CD14-positive monocyte (primary cell): ENCODE measurements around the gene FBN1. TPM values are rescaled to one million over a fixed set of nuclear protein-coding genes. Genes with fewer than 3 reads are reported as not detected.
A peak's percentile ranks its signal among the peaks of the same experiment; 100 is the strongest.

Experiments used
- DNase-seq, 3 donors: peaks; one replicate each; pipeline ENCODE4 v3.0.0-alpha.2; 2011 to 2022
- H2AFZ ChIP-seq: 2 replicates; pipeline ENCODE4 v1.6.0; 2012; ENCODE audit warnings: mild to moderate bottlenecking, low read depth, low read length, inconsistent platforms; ENCODE audit not compliant: insufficient read depth, poor library complexity, severe bottlenecking
- H3K27ac ChIP-seq, 2 donors: 1 replicate in 1 of 2; 2 replicates in 1 of 2; pipeline ENCODE4 v1.5.1; 2012 to 2013; ENCODE audit warnings: low read length in 2 of 2, control low read depth in 1 of 2, inconsistent platforms in 1 of 2, low read depth in 1 of 2, mild to moderate bottlenecking in 1 of 2
- H3K27me3 ChIP-seq, 2 donors: one replicate each; pipeline versions ENCODE4 v1.6.0 to v1.6.1; 2011 to 2013; ENCODE audit warnings: low read length in 2 of 2; ENCODE audit not compliant: control insufficient read depth in 2 of 2, insufficient read depth in 2 of 2
- H3K36me3 ChIP-seq, 2 donors: replicated peaks in 1 of 2; 1 replicate in 1 of 2; 2 replicates in 1 of 2; pipeline versions ENCODE4 v1.5.1 to v1.6.1; 2012 to 2013; ENCODE audit warnings: low read length in 2 of 2, control low read depth in 1 of 2, inconsistent platforms in 1 of 2, mild to moderate bottlenecking in 1 of 2; ENCODE audit not compliant: insufficient read depth in 2 of 2, control insufficient read depth in 1 of 2
- H3K4me1 ChIP-seq, 2 donors: 1 replicate in 1 of 2; 2 replicates in 1 of 2; pipeline versions ENCODE4 v1.5.1 to v1.6.1; 2012 to 2013; ENCODE audit warnings: low read length in 2 of 2, control low read depth in 1 of 2, inconsistent platforms in 1 of 2, mild to moderate bottlenecking in 1 of 2, moderate library complexity in 1 of 2; ENCODE audit not compliant: insufficient read depth in 2 of 2, control insufficient read depth in 1 of 2
- H3K4me2 ChIP-seq: replicated peaks from 2 replicates; pipeline ENCODE3; 2012; ENCODE audit warnings: low read length, moderate library complexity, mild to moderate bottlenecking; ENCODE audit not compliant: poor library complexity, severe bottlenecking; ENCODE audit errors: extremely low read depth
- H3K4me3 ChIP-seq, 3 experiments: fragments of 200-600 bp in 1 of 3; sonication (generic) in 1 of 3; replicated peaks in 1 of 3; 1 replicate in 2 of 3; 2 replicates in 1 of 3; pipeline ENCODE4 v1.5.1; 2011 to 2013; ENCODE audit warnings: low read length in 3 of 3, mild to moderate bottlenecking in 3 of 3, control low read depth in 2 of 3, low read depth in 2 of 3, inconsistent platforms in 1 of 3, moderate library complexity in 1 of 3
- H3K79me2 ChIP-seq: 2 replicates; pipeline ENCODE4 v1.6.0; 2012; ENCODE audit warnings: mild to moderate bottlenecking, control low read depth, inconsistent platforms, low read length, moderate library complexity; ENCODE audit not compliant: insufficient read depth
- H3K9ac ChIP-seq: 2 replicates; pipeline ENCODE4 v1.6.0; 2017; ENCODE audit warnings: low read length, mild to moderate bottlenecking; ENCODE audit not compliant: insufficient read depth, poor library complexity, severe bottlenecking
- H3K9me3 ChIP-seq, 2 donors: replicated peaks in 1 of 2; 1 replicate in 1 of 2; 2 replicates in 1 of 2; pipeline versions ENCODE4 v1.5.1 to v1.6.1; 2012 to 2013; ENCODE audit warnings: low read length in 2 of 2, control low read depth in 1 of 2; ENCODE audit not compliant: control insufficient read depth in 1 of 2, insufficient read depth in 1 of 2
- H4K20me1 ChIP-seq: 2 replicates; pipeline ENCODE4 v1.6.0; 2012; ENCODE audit warnings: mild to moderate bottlenecking, low read length, control low read depth, moderate library complexity; ENCODE audit not compliant: insufficient read depth
- H3K27ac Mint-ChIP-seq, 7 donors: one replicate each; pipeline ENCODE4 v1.8.0; 2020; ENCODE audit warnings: mild to moderate bottlenecking in 7 of 7, mixed read lengths in 7 of 7, moderate library complexity in 6 of 7, inconsistent platforms in 2 of 7
- H3K27me3 Mint-ChIP-seq, 3 donors: one replicate each; pipeline ENCODE4 v1.8.0; 2021 to 2022; ENCODE audit warnings: low read depth in 3 of 3, mild to moderate bottlenecking in 3 of 3, mixed read lengths in 3 of 3, moderate library complexity in 3 of 3, inconsistent platforms in 1 of 3
- H3K36me3 Mint-ChIP-seq, 2 donors: one replicate each; pipeline ENCODE4 v1.8.0; 2020; ENCODE audit warnings: mixed read lengths in 2 of 2, inconsistent platforms in 1 of 2, mild to moderate bottlenecking in 1 of 2
- H3K4me1 Mint-ChIP-seq: one replicate; pipeline ENCODE4 v1.8.0; 2020; ENCODE audit warnings: mild to moderate bottlenecking, mixed read lengths
- H3K4me3 Mint-ChIP-seq, 2 donors: one replicate each; pipeline ENCODE4 v1.8.0; 2020; ENCODE audit warnings: mild to moderate bottlenecking in 2 of 2, mixed read lengths in 2 of 2, moderate library complexity in 1 of 2
- H3K9me3 Mint-ChIP-seq, 7 donors: one replicate each; pipeline ENCODE4 v1.8.0; 2020 to 2022; ENCODE audit warnings: mixed read lengths in 7 of 7, mild to moderate bottlenecking in 6 of 7, moderate library complexity in 6 of 7, inconsistent platforms in 2 of 7
- CTCF ChIP-seq: fragments of 200-600 bp; IDR thresholded peaks from one replicate; pipeline ENCODE4 v1.8.0; 2022; ENCODE audit warnings: antibody characterized with exemption, mild to moderate bottlenecking
- WGBS: methylation state at CpG from one replicate; pipeline ENCODE4 v1.1.5; 2013; ENCODE audit warnings: missing lambda C conversion rate; ENCODE audit not compliant: insufficient coverage; 5-methylcytosine and 5-hydroxymethylcytosine counted together
- intact Hi-C, 2 donors: fragments of 100-400 bp; cut with micrococcal nuclease; formaldehyde crosslinking; loops; one replicate each; pipeline versions ENCODE4 v1.15.0 to v1.15.1; 2023
- polyA plus RNA-seq, 3 donors: library from polyadenylated mRNA; depleted of rRNA in 1 of 3; unstranded in 2 of 3; stranded (reverse) in 1 of 3; fragments of 300-500 nt in 2 of 3; fragments of >200 nt in 1 of 3; fragmentation: Illumina TruSeq in 2 of 3; gene quantifications; 1 replicate in 2 of 3; 2 replicates in 1 of 3; pipeline ENCODE4 v1.2.3, GENCODE V29; 2012 to 2021

Gene FBN1
- polyA plus RNA-seq, 3 donors, result 0.29 TPM; not detected in 2

GRCh38 chr15:48427960-48428547, 217.5 kb downstream of the FBN1 start:
- Mint-ChIP-seq H3K27me3 (no peaks in the 10 kb centered on the region), H3K4me3 (no peak overlapping the region), H3K9me3 (peaks cover 0 to 5% (median 0%) of the 10 kb centered on the region in 7 donors), H3K36me3 (no peaks in the 10 kb centered on the region), H3K27ac (peak overlapping the region in 1 of 7 donors; percentile 43), H3K4me1 (no peaks in the 10 kb centered on the region)
- Histone ChIP-seq H3K4me2 (no peak overlapping the region), H3K9me3 (no peaks in the 10 kb centered on the region), H3K27ac (no peak overlapping the region), H4K20me1 (no peaks in the 10 kb centered on the region), H3K4me3 (no peak overlapping the region), H3K27me3 (no peaks in the 10 kb centered on the region), H3K79me2 (no peaks in the 10 kb centered on the region), H3K9ac (no peak overlapping the region), H3K4me1 (no peaks in the 10 kb centered on the region), H3K36me3 (no peaks in the 10 kb centered on the region), H2AFZ (no peak overlapping the region)
- DNase-seq, result no peak
- no peak for TF ChIP-seq CTCF
- WGBS, result 79% methylated on average over 7 of the region's 8 CpGs
- intact Hi-C loops, result no loop called here

GRCh38 chr15:48427479-48427878, 218.0 kb downstream of the FBN1 start:
- intact Hi-C loops, result no loop called here

More at GRCh38 chr15:48427479-48427878, 218.0 kb downstream of the FBN1 start:
- no peak overlapping the region for H3K9ac ChIP-seq
- no peaks in the 10 kb centered on the region for H4K20me1 ChIP-seq
- H2AFZ ChIP-seq, result no peak overlapping the region
- H3K27me3 ChIP-seq, result no peaks in the 10 kb centered on the region
- H3K27ac ChIP-seq, result no peak overlapping the region
- Mint-ChIP-seq H3K9me3 (peaks cover 0 to 2% (median 0%) of the 10 kb centered on the region in 7 donors), H3K4me3 (no peak overlapping the region), H3K36me3 (no peaks in the 10 kb centered on the region), H3K4me1 (no peaks in the 10 kb centered on the region), H3K27ac (no peak overlapping the region), H3K27me3 (no peaks in the 10 kb centered on the region)
- no peak overlapping the region for H3K4me3 ChIP-seq
- H3K9me3 ChIP-seq, result no peaks in the 10 kb centered on the region
- no peak overlapping the region for H3K4me2 ChIP-seq
- no peaks in the 10 kb centered on the region for H3K36me3 ChIP-seq
- DNase-seq, result no peak
- H3K4me1 ChIP-seq, result no peaks in the 10 kb centered on the region
- WGBS, result 95% methylated on average over 5 of the region's 6 CpGs
- no peaks in the 10 kb centered on the region for H3K79me2 ChIP-seq
- TF ChIP-seq CTCF, result no peak
